Mesothelial cell of epicardium (in vitro differentiated cells): ENCODE results near the gene RAB18. TPM values are rescaled to one million over a fixed set of nuclear protein-coding genes. Genes with fewer than 3 reads are reported as not detected.

ENCODE experiments used
- DNase-seq, 2 experiments: peaks; one replicate each; pipeline ENCODE4 v3.0.0; 2021; ENCODE audit warnings: low spot score in 2 of 2; ENCODE audit not compliant: unreplicated experiment in 2 of 2
- H3K27ac Mint-ChIP-seq: 2 replicates; pipeline ENCODE4 v1.8.0; 2021; ENCODE audit warnings: mixed read lengths
- H3K27me3 Mint-ChIP-seq: 2 replicates; pipeline ENCODE4 v1.8.0; 2021; ENCODE audit warnings: low read depth, mixed read lengths
- H3K36me3 Mint-ChIP-seq: 2 replicates; pipeline ENCODE4 v1.8.0; 2021; ENCODE audit warnings: mixed read lengths
- H3K4me1 Mint-ChIP-seq: 2 replicates; pipeline ENCODE4 v1.8.0; 2021; ENCODE audit warnings: mixed read lengths
- H3K4me3 Mint-ChIP-seq: 2 replicates; pipeline ENCODE4 v1.8.0; 2021; ENCODE audit warnings: mild to moderate bottlenecking, moderate library complexity, mixed read lengths
- H3K9me3 Mint-ChIP-seq: 2 replicates; pipeline ENCODE4 v1.8.0; 2021; ENCODE audit warnings: mixed read lengths
- CTCF ChIP-seq: fragments of 200-600 bp; sonication (generic); IDR thresholded peaks from one replicate; pipeline ENCODE4 v1.5.0; 2021; ENCODE audit warnings: antibody characterized with exemption; ENCODE audit not compliant: unreplicated experiment
- total RNA-seq: library from RNA; stranded (reverse); gene quantifications from 3 replicates; pipeline ENCODE4 v1.2.1, GENCODE V29; 2021

The RAB18 gene
- total RNA-seq, 1 donor from 2014 or later, result 93.7 TPM

- no peaks in the 10 kb centered on the region for H3K9me3 Mint-ChIP-seq
- no peak overlapping the region for H3K27ac Mint-ChIP-seq
- no peaks in the 10 kb centered on the region for H3K27me3 Mint-ChIP-seq
- DNase-seq, result no peak
- no peak overlapping the region for H3K4me3 Mint-ChIP-seq
- TF ChIP-seq CTCF, result no peak
- peaks cover 11% of the 10 kb centered on the region for H3K36me3 Mint-ChIP-seq
- peaks cover 19% of the 10 kb centered on the region for H3K4me1 Mint-ChIP-seq
These were observed 26.4 kb downstream of the RAB18 start for GRCh38 chr10:27530477-27530876.

GRCh38 chr10:27531336-27531847 lies 27.3 kb downstream of the RAB18 start:
- Mint-ChIP-seq H3K4me3 (no peak overlapping the region), H3K4me1 (peaks cover 15% of the 10 kb centered on the region), H3K27ac (no peak overlapping the region), H3K36me3 (peaks cover 11% of the 10 kb centered on the region), H3K27me3 (no peaks in the 10 kb centered on the region), H3K9me3 (no peaks in the 10 kb centered on the region)
- TF ChIP-seq CTCF, result no peak
- no peak for DNase-seq

GRCh38 chr10:27534161-27534700 lies 30.1 kb downstream of the RAB18 start:
- Mint-ChIP-seq H3K9me3 (no peaks in the 10 kb centered on the region), H3K27me3 (no peaks in the 10 kb centered on the region), H3K27ac (no peak overlapping the region), H3K36me3 (peaks cover 23% of the 10 kb centered on the region), H3K4me3 (no peak overlapping the region), H3K4me1 (peaks cover 6% of the 10 kb centered on the region)
- TF ChIP-seq CTCF, result no peak
- DNase-seq, result no peak

- Mint-ChIP-seq H3K27ac (no peak overlapping the region), H3K9me3 (no peaks in the 10 kb centered on the region)
These were observed 31.2 kb downstream of the RAB18 start for GRCh38 chr10:27535317-27535716.

GRCh38 chr10:27536437-27536836 lies 32.3 kb downstream of the RAB18 start:
- Mint-ChIP-seq H3K4me1 (no peaks in the 10 kb centered on the region), H3K27ac (no peak overlapping the region), H3K9me3 (no peaks in the 10 kb centered on the region), H3K27me3 (no peaks in the 10 kb centered on the region), H3K4me3 (no peak overlapping the region), H3K36me3 (peaks cover 31% of the 10 kb centered on the region)
- TF ChIP-seq CTCF, result no peak
- DNase-seq, result no peak

More at GRCh38 chr10:27535317-27535716, 31.2 kb downstream of the RAB18 start:
- Mint-ChIP-seq H3K4me1 (no peaks in the 10 kb centered on the region), H3K36me3 (peaks cover 24% of the 10 kb centered on the region), H3K4me3 (no peak overlapping the region), H3K27me3 (no peaks in the 10 kb centered on the region)
- DNase-seq, result no peak
- no peak for TF ChIP-seq CTCF
